UCSD-AML1 (cell line): Measurements from ENCODE around the gene CDK5RAP2.

Source experiments
- DNase-seq: peaks from one replicate; lab custom pipeline; 2025; ENCODE audit not compliant: unreplicated experiment; lab: John Stamatoyannopoulos, UW

The CDK5RAP2 gene

DNA sequence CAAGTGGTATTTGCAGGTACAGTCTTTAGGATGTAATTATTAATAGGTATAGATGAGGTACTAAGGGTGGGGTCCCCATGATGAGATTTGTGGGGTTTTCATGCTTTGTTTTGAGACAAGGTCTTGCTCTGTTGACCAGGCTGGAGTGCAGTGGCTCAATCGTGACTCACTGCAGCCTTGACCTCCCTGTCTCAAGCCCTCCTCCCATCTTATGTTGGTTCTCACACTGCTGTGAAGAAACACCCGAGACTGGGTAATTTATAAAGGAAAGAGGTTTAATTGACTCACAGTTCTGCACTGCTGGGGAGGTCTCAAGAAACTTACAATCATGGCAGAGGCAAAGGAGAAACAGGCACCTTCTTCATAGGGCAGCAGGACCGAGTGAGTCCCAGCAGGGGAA, 217.5 kb downstream of the CDK5RAP2 start:
- DNase-seq, result no peak

DNA sequence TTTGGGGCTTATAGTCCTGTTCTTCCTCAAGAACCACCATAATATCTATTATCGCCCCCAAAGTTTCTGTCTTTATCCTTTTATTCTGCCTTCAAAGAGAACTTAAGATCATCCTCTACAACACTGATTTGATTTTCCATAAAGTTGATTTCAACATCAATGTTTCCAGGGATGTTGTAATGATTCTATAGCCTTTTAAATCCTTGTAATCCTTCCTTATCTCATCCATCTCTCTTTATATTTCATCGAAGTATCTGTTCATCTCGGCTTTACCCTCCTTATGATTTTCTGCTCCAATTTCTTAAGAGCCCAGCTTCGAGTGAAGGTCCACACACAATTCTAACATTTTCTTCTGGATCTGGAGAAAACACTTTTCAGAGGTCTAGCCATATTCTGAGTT, 218.4 kb downstream of the CDK5RAP2 start:
- no peak for DNase-seq

- no peak for DNase-seq
These were observed 219.5 kb downstream of the CDK5RAP2 start for GRCh38 chr9:120360510-120360909.

DNA sequence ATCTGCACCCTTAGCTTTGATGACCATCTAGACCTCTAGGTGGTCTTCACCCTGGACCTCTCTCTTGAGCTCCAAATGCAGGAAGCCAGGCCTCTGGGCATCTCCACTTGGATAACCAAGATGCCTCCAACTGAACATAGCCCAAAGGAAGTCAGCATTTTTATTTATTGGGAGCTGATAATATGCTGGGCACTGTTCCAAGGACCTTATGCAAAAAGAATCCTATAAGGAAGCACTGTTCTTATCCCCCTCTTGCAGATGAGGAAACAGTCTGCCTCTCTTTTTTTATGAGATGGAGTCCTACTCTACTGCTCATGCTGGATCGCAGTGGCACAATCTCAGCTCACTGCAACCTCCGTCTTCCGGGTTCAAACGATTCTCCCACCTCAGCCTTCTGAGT, 219.9 kb downstream of the CDK5RAP2 start:
- no peak for DNase-seq

- no peak for DNase-seq
These were observed 221.1 kb downstream of the CDK5RAP2 start for GRCh38 chr9:120358877-120359276.

- no peak for DNase-seq
These were observed 226.5 kb downstream of the CDK5RAP2 start for GRCh38 chr9:120353506-120353905.

GRCh38 chr9:120351106-120351505, 228.9 kb downstream of the CDK5RAP2 start:
- no peak for DNase-seq

GRCh38 chr9:120350596-120350995, 229.4 kb downstream of the CDK5RAP2 start:
- no peak for DNase-seq

- DNase-seq, result peak; percentile 37
These were observed 231.0 kb downstream of the CDK5RAP2 start for GRCh38 chr9:120348951-120349429.

DNA sequence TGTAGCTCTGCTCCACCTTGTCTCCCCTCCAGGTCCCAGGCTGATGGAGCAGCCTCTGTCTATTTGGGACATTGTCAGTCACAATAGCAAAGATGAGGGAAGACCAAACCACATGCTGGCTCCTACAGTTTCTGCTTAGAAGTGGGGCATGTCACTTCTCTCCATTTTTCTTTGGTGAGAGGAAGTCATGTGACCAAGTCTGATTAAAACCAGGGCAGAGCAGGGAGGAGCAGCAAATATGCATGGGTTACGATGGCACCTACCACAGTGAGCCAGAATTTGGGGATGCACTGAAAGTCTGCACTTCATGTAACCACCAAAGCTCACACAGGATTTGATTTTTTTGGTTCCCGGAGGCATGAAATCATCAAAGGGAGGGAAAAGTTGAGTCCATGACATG, 234.6 kb downstream of the CDK5RAP2 start:
- DNase-seq, result no peak

DNA sequence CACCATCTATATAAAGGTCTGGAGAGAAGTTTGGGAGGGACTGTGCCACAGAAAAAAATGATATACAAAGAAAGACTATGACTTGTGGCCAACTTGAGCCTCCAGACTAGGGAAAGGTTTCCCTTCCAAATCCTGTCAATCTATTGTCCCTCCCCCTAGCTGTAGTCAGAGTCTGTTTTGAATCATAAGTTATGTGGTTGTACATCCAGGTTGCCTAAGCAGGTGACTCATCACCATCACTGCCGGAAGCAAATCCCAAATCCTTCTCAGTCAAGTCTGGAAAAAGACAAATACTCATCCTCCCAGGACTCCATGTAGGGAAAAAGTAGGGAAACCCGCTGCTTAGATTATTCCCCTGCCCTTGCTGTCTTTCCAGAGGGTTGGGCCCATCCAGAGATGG, 235.7 kb downstream of the CDK5RAP2 start:
- DNase-seq, result no peak

GRCh38 chr9:120343416-120343815, 236.6 kb downstream of the CDK5RAP2 start:
- no peak for DNase-seq
